Activated naive CD8-positive, alpha-beta T cell treated with anti-CD3 and anti-CD28 coated beads, Interleukin-2, amount 10 ng/mL, durations not matched to agents 7 days and 5 days (primary cell): ENCODE measurements around the gene CRY1. TPM values are rescaled to one million over a fixed set of nuclear protein-coding genes. Genes with fewer than 3 reads are reported as not detected.
"Not testable (repeated sequence)": the region's sequence is repeated elsewhere in the genome, so short reads cannot be mapped to it uniquely, and the experiment has no call there.

ENCODE experiments used
- ATAC-seq: fragments of 150-1000 bp; cut with Tn5 transposase; one replicate; pipeline ENCODE4 v1.10.0; 2021; ENCODE audit warnings: low read depth, moderate library complexity
- POLR2A ChIA-PET: fragments of 350-600 bp; sonication (Branson Sonifier 250); formaldehyde crosslinking; loops from one replicate; lab custom pipeline; 2021; ENCODE audit warnings: antibody characterized with exemption; lab: Charles Lee
- DNase-seq: peaks from one replicate; pipeline ENCODE4 v3.0.0; 2021
- H3K27ac Mint-ChIP-seq: one replicate; pipeline ENCODE4 v1.8.0; 2022; ENCODE audit warnings: mild to moderate bottlenecking, mixed read lengths
- H3K27me3 Mint-ChIP-seq: one replicate; pipeline ENCODE4 v1.8.0; 2022; ENCODE audit warnings: mild to moderate bottlenecking, moderate library complexity, mixed read lengths
- H3K36me3 Mint-ChIP-seq: one replicate; pipeline ENCODE4 v1.8.0; 2021; ENCODE audit warnings: mild to moderate bottlenecking, mixed read lengths
- H3K4me1 Mint-ChIP-seq: one replicate; pipeline ENCODE4 v1.8.0; 2021; ENCODE audit warnings: mixed read lengths
- H3K4me3 Mint-ChIP-seq: one replicate; pipeline ENCODE4 v1.8.0; 2022; ENCODE audit warnings: mild to moderate bottlenecking, moderate library complexity, mixed read lengths
- H3K9me3 Mint-ChIP-seq: one replicate; pipeline ENCODE4 v1.8.0; 2021; ENCODE audit warnings: mixed read lengths
- total RNA-seq, 2 experiments: library from RNA; stranded (reverse); gene quantifications; one replicate each; pipeline ENCODE4 v1.2.3, GENCODE V29; 2021

CRY1 gene
- total RNA-seq, 2 experiments from 2014 or later, result 17.3 to 22.5 TPM

- Mint-ChIP-seq H3K9me3 (no peaks in the 10 kb centered on the region), H3K36me3 (peaks cover 9% of the 10 kb centered on the region), H3K27me3 (no peaks in the 10 kb centered on the region), H3K27ac (no peak overlapping the region), H3K4me1 (peaks cover 1% of the 10 kb centered on the region), H3K4me3 (no peak overlapping the region)
- DNase-seq (no peak), ATAC-seq (no peak)
- POLR2A ChIA-PET, result no interaction called here
Measured at GRCh38 chr12:106997916-106998315, 95.4 kb downstream of the CRY1 start.

- DNase-seq, H3K4me1 Mint-ChIP-seq, ATAC-seq, H3K27ac Mint-ChIP-seq, H3K27me3 Mint-ChIP-seq, H3K36me3 Mint-ChIP-seq, H3K4me3 Mint-ChIP-seq, H3K9me3 Mint-ChIP-seq, POLR2A ChIA-PET: not testable (repeated sequence)
Measured at GRCh38 chr12:106996102-106996501, 97.2 kb downstream of the CRY1 start.

- POLR2A ChIA-PET, result no interaction called here
- peaks cover 6% of the 10 kb centered on the region for H3K36me3 Mint-ChIP-seq
Measured at GRCh38 chr12:106994579-106995220, 98.6 kb downstream of the CRY1 start.

GRCh38 chr12:106987846-106988245, 105.5 kb downstream of the CRY1 start:
- DNase-seq (no peak), ATAC-seq (no peak)
- H3K9me3 Mint-ChIP-seq, result no peaks in the 10 kb centered on the region
- H3K27me3 Mint-ChIP-seq, result no peaks in the 10 kb centered on the region
- POLR2A ChIA-PET, result interaction anchor here (2.1 kb wide), 1 partner anchor 32 kb away, joined by 11 read pairs; the partner anchor contains the start of gene TMEM263
- no peak overlapping the region for H3K27ac Mint-ChIP-seq
- peaks cover 24% of the 10 kb centered on the region for H3K4me1 Mint-ChIP-seq
- H3K36me3 Mint-ChIP-seq, result peaks cover 21% of the 10 kb centered on the region
- H3K4me3 Mint-ChIP-seq, result peak overlapping the region; percentile 90

More at GRCh38 chr12:106994579-106995220, 98.6 kb downstream of the CRY1 start:
- Mint-ChIP-seq H3K27me3 (no peaks in the 10 kb centered on the region), H3K4me3 (no peak overlapping the region), H3K4me1 (no peaks in the 10 kb centered on the region), H3K9me3 (no peaks in the 10 kb centered on the region), H3K27ac (no peak overlapping the region)
- no peak for DNase-seq
- no peak for ATAC-seq

DNA sequence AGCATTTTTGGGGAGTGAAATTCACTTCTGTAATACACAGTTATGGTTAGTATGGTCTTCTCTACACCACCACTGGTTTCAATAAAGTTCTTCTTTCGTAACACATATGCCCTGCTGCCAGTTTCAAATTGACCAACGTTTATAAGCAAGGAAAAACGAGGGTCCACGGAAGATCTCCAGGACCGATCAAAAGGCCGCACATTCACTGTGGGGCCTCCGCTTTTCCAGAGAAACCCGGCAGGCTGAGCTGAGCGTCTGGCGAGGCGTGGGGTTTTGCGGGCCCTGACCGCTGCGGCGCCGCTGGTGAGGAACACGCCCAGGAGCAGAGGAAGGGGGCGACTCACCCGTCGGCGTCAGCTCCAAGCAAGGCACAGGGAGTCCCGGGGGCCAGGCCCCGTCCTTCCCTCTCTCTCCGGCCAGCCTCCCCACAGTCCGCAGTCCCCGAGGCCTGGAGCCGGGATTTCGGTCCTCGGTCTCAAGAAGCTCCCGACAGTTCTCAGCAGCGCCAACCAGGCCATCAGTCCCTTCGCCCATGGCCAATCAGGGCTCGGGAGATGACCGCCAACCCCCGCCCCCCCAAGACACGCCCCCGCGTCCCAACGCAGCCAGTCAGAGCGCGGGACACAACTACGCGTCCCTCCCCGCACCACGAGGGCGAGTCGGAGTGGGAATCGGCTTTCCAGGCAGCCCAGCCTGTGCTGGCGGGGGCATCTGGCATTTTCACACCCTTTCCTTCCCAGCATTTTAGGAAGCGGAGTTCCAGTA, 106.5 kb downstream of the CRY1 start, which contains the start of gene MTERF2:
Gene MTERF2, minus strand, starts transcription at position 522 of the 765 bp plus-strand sequence. CDS start 8,432 bp downstream, outside the sequence.
- H3K4me1 Mint-ChIP-seq, result peaks cover 24% of the 10 kb centered on the region
- POLR2A ChIA-PET, result interaction anchor here (2.1 kb wide), 1 partner anchor 31 kb away, joined by 11 read pairs; the partner anchor contains the start of gene TMEM263
- H3K9me3 Mint-ChIP-seq, result no peaks in the 10 kb centered on the region
- H3K27ac Mint-ChIP-seq, result peak within 1 kb of the TSS; percentile 82
- peak; percentile 98 for ATAC-seq
- H3K27me3 Mint-ChIP-seq, result no peaks in the 10 kb centered on the region
- peak within 1 kb of the TSS; percentile 90 for H3K4me3 Mint-ChIP-seq
- H3K36me3 Mint-ChIP-seq, result peaks cover 21% of the 10 kb centered on the region
- DNase-seq, result peak; percentile 81

DNA sequence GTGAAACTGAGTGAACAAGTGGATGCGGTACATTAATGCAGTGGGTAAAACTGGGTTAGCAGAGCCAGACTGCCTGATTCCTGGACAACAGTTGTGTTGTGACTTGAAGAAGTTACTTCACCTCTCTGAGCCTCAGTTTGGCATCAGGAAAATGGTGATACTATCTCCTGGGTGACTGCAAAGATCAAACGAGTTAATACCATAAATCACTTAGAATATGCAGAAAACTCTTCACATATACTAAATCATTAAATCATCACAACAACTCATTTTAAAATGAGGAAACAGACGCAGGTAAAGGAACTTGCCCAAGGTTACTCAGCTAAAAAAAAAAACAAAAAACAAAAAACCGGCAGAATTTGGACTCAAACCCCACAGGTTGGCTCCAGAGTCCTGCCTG, 107.2 kb downstream of the CRY1 start:
- POLR2A ChIA-PET, result interaction anchor here (2.1 kb wide), 1 partner anchor 30 kb away, joined by 11 read pairs; the partner anchor contains the start of gene TMEM263
- Mint-ChIP-seq H3K4me3 (peak overlapping the region; percentile 90), H3K27ac (no peak overlapping the region), H3K9me3 (no peaks in the 10 kb centered on the region), H3K36me3 (peaks cover 21% of the 10 kb centered on the region), H3K27me3 (no peaks in the 10 kb centered on the region), H3K4me1 (peaks cover 24% of the 10 kb centered on the region)
- DNase-seq (no peak), ATAC-seq (no peak)

- no peak overlapping the region for H3K27ac Mint-ChIP-seq
- H3K4me3 Mint-ChIP-seq, result peak overlapping the region; percentile 20
- ATAC-seq, result no peak
- POLR2A ChIA-PET, result no interaction called here
- no peak for DNase-seq
- no peaks in the 10 kb centered on the region for H3K27me3 Mint-ChIP-seq
- peaks cover 24% of the 10 kb centered on the region for H3K4me1 Mint-ChIP-seq
- H3K36me3 Mint-ChIP-seq, result peaks cover 21% of the 10 kb centered on the region
- no peaks in the 10 kb centered on the region for H3K9me3 Mint-ChIP-seq
Measured at GRCh38 chr12:106985479-106985878, 107.9 kb downstream of the CRY1 start.

GRCh38 chr12:106984588-106985137, 108.7 kb downstream of the CRY1 start:
- peaks cover 21% of the 10 kb centered on the region for H3K36me3 Mint-ChIP-seq

GRCh38 chr12:106982229-106982628, 111.1 kb downstream of the CRY1 start:
- no peak overlapping the region for H3K4me3 Mint-ChIP-seq
- peaks cover 22% of the 10 kb centered on the region for H3K4me1 Mint-ChIP-seq
- no peak overlapping the region for H3K27ac Mint-ChIP-seq
- H3K27me3 Mint-ChIP-seq, result no peaks in the 10 kb centered on the region
- peaks cover 30% of the 10 kb centered on the region for H3K36me3 Mint-ChIP-seq
- no peak for ATAC-seq
- POLR2A ChIA-PET, result no interaction called here
- H3K9me3 Mint-ChIP-seq, result no peaks in the 10 kb centered on the region
- no peak for DNase-seq

More at GRCh38 chr12:106984588-106985137, 108.7 kb downstream of the CRY1 start:
- Mint-ChIP-seq H3K9me3 (no peaks in the 10 kb centered on the region), H3K4me1 (peaks cover 24% of the 10 kb centered on the region), H3K27ac (no peak overlapping the region), H3K27me3 (no peaks in the 10 kb centered on the region), H3K4me3 (no peak overlapping the region)
- DNase-seq (no peak), ATAC-seq (no peak)
- POLR2A ChIA-PET, result no interaction called here

GRCh38 chr12:106981788-106982187, 111.6 kb downstream of the CRY1 start:
- DNase-seq (no peak), ATAC-seq (no peak)
- peaks cover 30% of the 10 kb centered on the region for H3K36me3 Mint-ChIP-seq
- POLR2A ChIA-PET, result no interaction called here
- no peaks in the 10 kb centered on the region for H3K27me3 Mint-ChIP-seq
- H3K9me3 Mint-ChIP-seq, result no peaks in the 10 kb centered on the region
- no peak overlapping the region for H3K27ac Mint-ChIP-seq
- peaks cover 22% of the 10 kb centered on the region for H3K4me1 Mint-ChIP-seq
- H3K4me3 Mint-ChIP-seq, result no peak overlapping the region

DNA sequence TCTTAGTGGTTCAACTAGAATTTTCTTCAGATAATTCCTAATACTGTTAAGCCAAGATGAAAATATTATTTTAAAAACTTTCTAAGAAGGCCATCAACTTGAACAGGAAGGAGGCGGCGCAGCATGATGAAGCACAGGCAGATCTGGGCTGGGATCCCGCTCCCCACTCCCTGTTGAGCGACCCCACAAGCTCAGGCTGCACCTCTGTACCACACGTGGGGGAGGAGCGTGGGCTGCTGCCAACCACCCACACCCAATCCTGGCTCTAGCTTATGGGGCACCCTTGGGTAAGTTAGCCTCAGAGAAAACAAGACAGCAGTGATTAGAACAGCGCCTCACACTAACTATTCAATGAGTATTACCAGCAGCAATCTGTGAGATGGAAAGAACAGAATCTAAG, 112.4 kb downstream of the CRY1 start:
- H3K4me1 Mint-ChIP-seq, result peaks cover 17% of the 10 kb centered on the region
- no peak overlapping the region for H3K27ac Mint-ChIP-seq

GRCh38 chr12:106978035-106978800, 115.1 kb downstream of the CRY1 start:
- H3K27me3 Mint-ChIP-seq, result no peaks in the 10 kb centered on the region
- peaks cover 25% of the 10 kb centered on the region for H3K36me3 Mint-ChIP-seq
- H3K27ac Mint-ChIP-seq, result no peak overlapping the region
- no peak overlapping the region for H3K4me3 Mint-ChIP-seq
- no peaks in the 10 kb centered on the region for H3K4me1 Mint-ChIP-seq
- H3K9me3 Mint-ChIP-seq, result no peaks in the 10 kb centered on the region
- ATAC-seq (no peak), DNase-seq (no peak)
- POLR2A ChIA-PET, result interaction anchor here (1.4 kb wide), 1 partner anchor 23 kb away, joined by 3 read pairs; the partner anchor contains the start of gene TMEM263

More for the DNA sequence above, 112.4 kb downstream of the CRY1 start:
- Mint-ChIP-seq H3K4me3 (no peak overlapping the region), H3K27me3 (no peaks in the 10 kb centered on the region), H3K36me3 (peaks cover 34% of the 10 kb centered on the region), H3K9me3 (no peaks in the 10 kb centered on the region)
- ATAC-seq, result no peak
- no peak for DNase-seq
- POLR2A ChIA-PET, result no interaction called here

GRCh38 chr12:106976668-106977067, 116.7 kb downstream of the CRY1 start:
- H3K4me3 Mint-ChIP-seq, result no peak overlapping the region

More at GRCh38 chr12:106976668-106977067, 116.7 kb downstream of the CRY1 start:
- no peak overlapping the region for H3K27ac Mint-ChIP-seq
- H3K36me3 Mint-ChIP-seq, result peaks cover 29% of the 10 kb centered on the region
- POLR2A ChIA-PET, result no interaction called here
- DNase-seq (no peak), ATAC-seq (no peak)
- H3K9me3 Mint-ChIP-seq, result no peaks in the 10 kb centered on the region
- no peaks in the 10 kb centered on the region for H3K4me1 Mint-ChIP-seq
- no peaks in the 10 kb centered on the region for H3K27me3 Mint-ChIP-seq
